NCI-H1436 treated with DMSO at 0.1 percent for 48 hours (cell line): Measurements from ENCODE around the gene EPC1.
"Not testable (repeated sequence)": the region's sequence is repeated elsewhere in the genome, so short reads cannot be mapped to it uniquely, and the experiment has no call there.

Experiments used
- DNase-seq: peaks from one replicate; lab custom pipeline; 2025; lab: John Stamatoyannopoulos, UW

Gene EPC1

DNA sequence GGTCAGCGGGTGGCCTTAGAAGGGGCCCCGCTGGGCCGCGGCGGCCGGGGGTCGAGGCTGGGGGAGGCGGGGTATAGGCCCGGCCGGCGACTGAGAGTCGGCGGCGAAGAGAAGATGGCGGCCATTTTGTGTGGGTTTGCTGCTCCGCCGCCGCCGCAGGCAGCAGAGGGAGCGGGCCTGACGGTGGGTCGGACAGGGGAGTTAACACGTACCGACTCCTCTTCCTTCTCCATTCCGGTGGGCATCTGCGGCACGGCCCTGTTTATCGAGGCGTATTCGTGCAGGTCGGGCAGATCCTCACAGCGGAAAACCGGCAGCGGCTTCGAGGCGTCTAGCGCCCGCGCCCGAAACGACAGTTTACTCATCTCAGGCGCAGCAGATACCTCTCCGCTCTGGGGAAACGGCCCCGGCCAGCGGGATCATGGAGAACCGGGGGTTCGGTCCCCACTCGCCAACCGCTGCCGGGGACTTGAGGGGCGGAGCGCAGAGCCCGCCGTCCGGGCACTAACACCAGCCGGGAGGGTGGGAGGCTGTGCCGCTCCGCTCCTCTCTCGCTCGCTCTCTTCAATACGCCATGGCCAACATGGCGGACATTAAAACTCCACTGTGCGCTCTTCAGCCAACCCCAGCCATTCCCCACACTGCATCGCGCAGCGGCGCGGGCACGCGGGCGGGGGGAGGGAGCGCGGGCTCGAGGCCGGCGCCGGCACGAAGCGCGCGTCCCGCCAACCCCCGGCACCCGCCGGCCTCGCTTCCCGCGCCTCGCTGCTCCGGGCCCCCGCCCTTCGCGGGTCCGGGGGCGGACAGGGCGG, at the start of gene EPC1:
EPC1 (minus strand) TSS at position 608 of the 812 bp plus-strand sequence; CDS start at position 365, 243 bp downstream.
- peak; percentile 30 for DNase-seq

- no peak for DNase-seq
These were observed 47.0 kb upstream of the EPC1 start for GRCh38 chr10:32393911-32394310.

- DNase-seq, result not testable (repeated sequence)
These were observed 45.3 kb upstream of the EPC1 start for GRCh38 chr10:32392284-32392683.

- no peak for DNase-seq
These were observed 43.2 kb upstream of the EPC1 start for GRCh38 chr10:32390193-32390592.

DNA sequence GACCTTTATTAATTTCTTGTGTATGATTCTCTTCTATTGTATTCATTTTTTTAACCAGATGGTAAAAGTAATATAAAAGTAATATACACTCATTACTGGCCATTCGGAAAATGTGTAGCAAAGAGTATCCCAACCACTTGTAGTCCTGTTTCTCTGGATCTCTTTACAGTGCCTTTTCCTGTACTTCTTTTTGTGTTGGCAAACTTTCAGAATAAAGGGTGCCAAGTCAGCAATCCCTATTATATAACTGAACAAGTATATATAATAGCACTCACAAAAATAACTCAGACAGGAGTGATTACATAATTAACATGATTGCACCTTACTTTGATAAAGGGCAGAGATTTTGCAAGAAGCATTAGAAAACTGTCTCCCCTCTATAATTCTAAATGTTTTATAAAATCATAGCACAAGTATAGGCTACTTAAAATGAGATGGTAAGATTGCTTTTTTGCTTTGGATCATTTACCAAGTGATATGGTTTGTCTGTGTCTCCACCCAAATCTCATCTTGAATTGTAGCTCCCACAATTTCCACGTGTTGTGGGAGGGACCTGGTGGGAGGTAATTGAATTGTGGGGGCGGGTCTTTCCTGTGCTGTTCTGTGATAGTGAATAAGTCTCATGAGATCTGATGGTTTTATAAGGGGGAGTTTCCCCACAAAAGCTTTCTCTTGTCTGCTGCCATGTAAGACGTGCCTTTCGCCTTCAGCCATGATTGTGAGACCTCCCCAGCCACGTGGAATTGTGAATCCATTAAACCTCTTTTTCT, 41.5 kb upstream of the EPC1 start:
- no peak for DNase-seq

GRCh38 chr10:32386623-32387260, 39.8 kb upstream of the EPC1 start:
- no peak for DNase-seq

DNA sequence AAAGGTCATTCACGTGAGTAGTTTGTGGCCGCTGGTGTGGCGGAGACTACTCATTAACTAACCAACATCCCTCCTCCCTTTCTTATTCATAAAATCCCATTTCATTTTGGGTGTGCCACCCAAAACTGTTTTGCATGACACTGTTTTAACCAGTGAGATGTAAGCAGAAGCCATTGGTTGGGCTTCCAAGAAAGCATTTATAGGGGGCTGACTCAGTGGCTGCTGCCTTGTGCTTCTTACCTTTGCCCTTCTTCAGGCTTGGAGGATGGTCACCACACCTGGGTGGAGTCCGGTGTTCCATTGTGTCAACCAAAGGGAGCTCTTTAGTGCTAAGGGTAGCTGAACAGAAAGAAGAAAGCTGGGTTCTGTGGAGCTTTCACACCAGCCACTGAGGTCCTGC, 37.2 kb upstream of the EPC1 start:
- DNase-seq, result no peak

DNA sequence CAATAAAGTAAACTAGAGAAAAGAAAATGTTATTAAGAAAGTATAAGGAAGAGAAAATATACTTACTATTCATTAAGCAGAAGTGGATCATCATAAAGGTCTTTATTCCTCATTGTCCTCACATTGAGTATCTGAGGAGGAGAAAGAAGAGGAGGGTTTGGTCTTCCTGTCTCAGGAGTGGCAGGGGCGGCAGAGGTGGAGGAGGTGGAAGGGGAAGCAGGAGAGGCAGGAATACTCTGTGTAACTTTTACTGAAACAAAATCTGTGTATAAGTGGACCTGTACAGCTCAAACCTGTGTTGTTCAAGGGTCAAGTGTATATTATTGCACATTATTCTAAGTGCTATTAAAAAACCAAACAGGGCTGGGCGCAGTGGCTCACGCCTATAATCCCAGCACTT, 34.2 kb upstream of the EPC1 start:
- no peak for DNase-seq

DNA sequence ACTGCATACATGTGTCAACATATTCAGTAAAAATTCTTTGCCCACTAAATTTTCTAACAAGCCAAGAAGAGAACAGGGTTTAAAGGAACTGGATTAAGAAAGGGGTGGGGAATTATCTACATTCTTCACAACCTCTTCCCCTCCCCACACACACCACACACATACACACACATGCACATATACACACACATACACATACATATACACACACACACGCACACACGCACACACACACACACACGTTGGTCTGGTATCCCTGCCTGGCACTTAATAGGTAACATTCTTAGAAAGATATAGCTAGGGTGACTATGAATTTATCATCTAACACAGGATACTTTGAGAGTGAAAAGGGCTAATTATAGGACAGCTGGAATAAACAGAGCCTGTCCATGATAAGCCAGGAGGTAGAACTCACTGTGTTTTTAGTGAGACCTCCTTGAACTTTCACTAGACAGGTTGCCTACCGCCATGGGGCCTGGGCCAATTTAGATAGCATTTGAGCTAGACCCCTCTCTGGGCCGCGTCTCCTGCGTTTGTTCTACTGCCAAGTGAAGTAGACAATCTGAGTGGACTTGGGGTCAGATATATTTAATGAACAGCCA, 33.1 kb upstream of the EPC1 start:
- no peak for DNase-seq

- peak; percentile 92 for DNase-seq
These were observed 32.5 kb upstream of the EPC1 start for GRCh38 chr10:32379318-32379949.

- DNase-seq, result peak; percentile 76
These were observed 31.7 kb upstream of the EPC1 start for GRCh38 chr10:32378363-32379317.

DNA sequence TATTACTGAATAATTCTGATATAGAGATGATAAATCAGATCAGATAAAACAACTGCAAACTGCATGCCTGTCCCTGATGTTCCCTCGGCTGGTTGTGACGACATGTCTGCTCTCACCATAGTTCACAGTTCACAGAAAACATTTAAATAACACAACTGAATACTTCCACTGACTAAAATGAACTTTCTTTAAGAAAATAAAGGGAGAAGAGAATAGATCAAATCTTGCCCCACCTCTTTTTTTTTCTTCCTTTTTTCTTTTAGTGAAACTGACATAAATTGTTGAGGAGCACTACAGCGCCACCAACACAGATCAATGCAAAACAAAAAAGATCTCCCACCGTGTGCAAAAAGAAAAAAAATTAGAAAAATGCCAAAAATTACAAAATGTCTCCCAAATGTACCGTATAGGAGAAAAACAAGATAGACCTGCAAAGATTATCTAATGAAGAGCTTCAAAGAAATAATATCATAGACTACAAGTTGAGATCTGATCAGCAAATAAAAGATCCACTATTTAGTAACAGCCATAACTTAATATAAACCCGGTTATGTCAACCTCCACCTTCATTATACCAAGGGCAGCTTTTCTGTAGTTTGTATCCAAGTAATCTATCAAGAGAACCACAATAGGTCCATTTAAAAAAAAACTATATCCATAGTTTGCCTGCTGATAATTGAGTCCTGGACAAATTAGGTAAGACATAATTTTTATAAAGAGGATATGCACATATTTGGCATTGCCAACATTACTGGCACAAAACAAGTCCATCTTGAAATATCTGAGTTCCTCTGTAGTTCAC, 30.7 kb upstream of the EPC1 start:
- no peak for DNase-seq

GRCh38 chr10:32376771-32377170, 29.8 kb upstream of the EPC1 start:
- no peak for DNase-seq

- no peak for DNase-seq
These were observed 29.1 kb upstream of the EPC1 start for GRCh38 chr10:32376097-32376496.

GRCh38 chr10:32375631-32376030, 28.7 kb upstream of the EPC1 start:
- no peak for DNase-seq

- no peak for DNase-seq
These were observed 27.6 kb upstream of the EPC1 start for GRCh38 chr10:32374605-32375004.

GRCh38 chr10:32373496-32373895, 26.5 kb upstream of the EPC1 start:
- DNase-seq, result no peak

- DNase-seq, result no peak
These were observed 26.1 kb upstream of the EPC1 start for GRCh38 chr10:32373031-32373430.

GRCh38 chr10:32372000-32372875, 25.3 kb upstream of the EPC1 start:
- DNase-seq, result no peak
